Panc1 (cell line): ENCODE data around the gene SMG6. TPM values are rescaled to one million over a fixed set of nuclear protein-coding genes. Genes with fewer than 3 reads are reported as not detected.

Experiments
- ATAC-seq: fragments of 200-7000 bp; cut with Tn5 transposase; 2 replicates; pipeline ENCODE4 v1.9.1; 2020; ENCODE audit warnings: mild to moderate bottlenecking, moderate library complexity
- BruUV-seq: library from RNA; stranded (reverse); fragments of 400-500 nt; replicated peaks from 2 replicates; lab custom pipeline; 2021; lab: Mats Ljungman, UMichigan
- CTCF ChIA-PET: fragments of 300-600 bp; sonication (Branson Sonifier 250); formaldehyde crosslinking; loops from one replicate; lab custom pipeline; 2022; ENCODE audit warnings: antibody characterized with exemption; lab: Charles Lee
- POLR2A ChIA-PET: fragments of 300-600 bp; sonication (Branson Sonifier 250); formaldehyde crosslinking; loops from one replicate; lab custom pipeline; 2022; ENCODE audit warnings: antibody characterized with exemption; lab: Charles Lee
- DNase-seq: peaks from one replicate; pipeline ENCODE4 v3.0.0-alpha.2; 2010; ENCODE audit warnings: low read depth, low spot score
- H3K27ac ChIP-seq: 2 replicates; pipeline ENCODE4 v1.5.1; 2011; ENCODE audit warnings: mild to moderate bottlenecking, low read length, inconsistent platforms
- H3K27me3 ChIP-seq: fragments of 200-500 bp; sonication (Bioruptor generic); 2 replicates; pipeline ENCODE4 v1.6.0; 2014; ENCODE audit warnings: low read length, inconsistent platforms; ENCODE audit not compliant: control insufficient read depth, insufficient read depth
- H3K36me3 ChIP-seq: fragments of 200-500 bp; sonication (Bioruptor generic); 2 replicates; pipeline ENCODE4 v1.5.1; 2014; ENCODE audit warnings: inconsistent platforms, mild to moderate bottlenecking, low read length, moderate library complexity; ENCODE audit not compliant: control insufficient read depth, insufficient read depth
- H3K4me1 ChIP-seq: 2 replicates; pipeline ENCODE4 v1.5.1; 2011; ENCODE audit warnings: inconsistent platforms, mild to moderate bottlenecking, low read length, moderate library complexity; ENCODE audit not compliant: control insufficient read depth, insufficient read depth
- H3K4me3 ChIP-seq, 2 experiments: 2 replicates each; pipeline ENCODE4 v1.5.1; 2011 to 2012; ENCODE audit warnings: low read depth in 2 of 2, low read length in 2 of 2, mild to moderate bottlenecking in 2 of 2, inconsistent platforms in 1 of 2, moderate library complexity in 1 of 2
- H3K9me3 ChIP-seq: fragments of 200-500 bp; sonication (Bioruptor generic); 2 replicates; pipeline ENCODE4 v1.5.1; 2014; ENCODE audit warnings: low read depth, mild to moderate bottlenecking, inconsistent platforms, low read length, moderate library complexity; ENCODE audit not compliant: control insufficient read depth, insufficient read depth
- POLR2AphosphoS5 ChIP-seq: IDR thresholded peaks from 2 replicates; pipeline ENCODE4 v1.6.1; 2012; ENCODE audit warnings: mild to moderate bottlenecking, low read depth, low read length, moderate library complexity
- SIN3A ChIP-seq: IDR thresholded peaks from 2 replicates; pipeline ENCODE4 v1.6.1; 2012; ENCODE audit warnings: low read depth, mild to moderate bottlenecking, low read length, moderate library complexity, borderline replicate concordance; ENCODE audit not compliant: insufficient read depth
- TCF7L2 ChIP-seq: IDR thresholded peaks from 2 replicates; pipeline ENCODE4 v1.6.1; 2011; ENCODE audit warnings: mild to moderate bottlenecking, low read depth, low read length, inconsistent platforms
- in situ Hi-C: cut with HindIII; loops from 2 replicates; pipeline ENCODE4 v1.10.0; 2016; ENCODE audit warnings: low sequenced_read_pairs, low pct_unique_long_range_greater_than_20kb
- intact Hi-C: fragments of 100-400 bp; cut with micrococcal nuclease; formaldehyde crosslinking; loops from one replicate; pipeline ENCODE4 v1.10.0; 2022; ENCODE audit not compliant: unreplicated experiment
- total RNA-seq: library from RNA; stranded (reverse); gene quantifications from one replicate; pipeline ENCODE4 v1.2.1, GENCODE V29; 2021; ENCODE audit not compliant: unreplicated experiment
- TF ChIP-seq, protein P1 (sequence below): fragments of 450-650 bp; IDR thresholded peaks from 2 replicates; pipeline ENCODE4 v1.5.1; 2017; ENCODE audit warnings: mild to moderate bottlenecking
- TF ChIP-seq, protein P2 (sequence below), 2 experiments: IDR thresholded peaks; 2 replicates each; pipeline ENCODE4 v1.6.1; 2011 to 2012; ENCODE audit warnings: low read depth in 2 of 2, control low read depth in 1 of 2, low read length in 1 of 2, mild to moderate bottlenecking in 1 of 2, moderate library complexity in 1 of 2; ENCODE audit not compliant: insufficient read depth in 1 of 2

Gene SMG6
- total RNA-seq, 1 experiment from 2014 or later, result 17.8 TPM

- ChIA-PET POLR2A (no interaction called here), CTCF (no interaction called here)
- Histone ChIP-seq H3K27ac (no peak overlapping the region), H3K27me3 (no peaks in the 10 kb centered on the region), H3K36me3 (no peaks in the 10 kb centered on the region), H3K4me1 (no peaks in the 10 kb centered on the region), H3K9me3 (no peaks in the 10 kb centered on the region), H3K4me3 (no peak overlapping the region)
- in situ Hi-C loops, result no loop called here
- intact Hi-C loops, result no loop called here
- no peak for ATAC-seq
- no peak for DNase-seq
- no TSS peak for BruUV-seq
- TF ChIP-seq SIN3A (no peak), TCF7L2 (no peak), POLR2AphosphoS5 (no peak)
- TF ChIP-seq, protein P1, sequence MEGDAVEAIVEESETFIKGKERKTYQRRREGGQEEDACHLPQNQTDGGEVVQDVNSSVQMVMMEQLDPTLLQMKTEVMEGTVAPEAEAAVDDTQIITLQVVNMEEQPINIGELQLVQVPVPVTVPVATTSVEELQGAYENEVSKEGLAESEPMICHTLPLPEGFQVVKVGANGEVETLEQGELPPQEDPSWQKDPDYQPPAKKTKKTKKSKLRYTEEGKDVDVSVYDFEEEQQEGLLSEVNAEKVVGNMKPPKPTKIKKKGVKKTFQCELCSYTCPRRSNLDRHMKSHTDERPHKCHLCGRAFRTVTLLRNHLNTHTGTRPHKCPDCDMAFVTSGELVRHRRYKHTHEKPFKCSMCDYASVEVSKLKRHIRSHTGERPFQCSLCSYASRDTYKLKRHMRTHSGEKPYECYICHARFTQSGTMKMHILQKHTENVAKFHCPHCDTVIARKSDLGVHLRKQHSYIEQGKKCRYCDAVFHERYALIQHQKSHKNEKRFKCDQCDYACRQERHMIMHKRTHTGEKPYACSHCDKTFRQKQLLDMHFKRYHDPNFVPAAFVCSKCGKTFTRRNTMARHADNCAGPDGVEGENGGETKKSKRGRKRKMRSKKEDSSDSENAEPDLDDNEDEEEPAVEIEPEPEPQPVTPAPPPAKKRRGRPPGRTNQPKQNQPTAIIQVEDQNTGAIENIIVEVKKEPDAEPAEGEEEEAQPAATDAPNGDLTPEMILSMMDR, result no peak
- TF ChIP-seq, protein P2, sequence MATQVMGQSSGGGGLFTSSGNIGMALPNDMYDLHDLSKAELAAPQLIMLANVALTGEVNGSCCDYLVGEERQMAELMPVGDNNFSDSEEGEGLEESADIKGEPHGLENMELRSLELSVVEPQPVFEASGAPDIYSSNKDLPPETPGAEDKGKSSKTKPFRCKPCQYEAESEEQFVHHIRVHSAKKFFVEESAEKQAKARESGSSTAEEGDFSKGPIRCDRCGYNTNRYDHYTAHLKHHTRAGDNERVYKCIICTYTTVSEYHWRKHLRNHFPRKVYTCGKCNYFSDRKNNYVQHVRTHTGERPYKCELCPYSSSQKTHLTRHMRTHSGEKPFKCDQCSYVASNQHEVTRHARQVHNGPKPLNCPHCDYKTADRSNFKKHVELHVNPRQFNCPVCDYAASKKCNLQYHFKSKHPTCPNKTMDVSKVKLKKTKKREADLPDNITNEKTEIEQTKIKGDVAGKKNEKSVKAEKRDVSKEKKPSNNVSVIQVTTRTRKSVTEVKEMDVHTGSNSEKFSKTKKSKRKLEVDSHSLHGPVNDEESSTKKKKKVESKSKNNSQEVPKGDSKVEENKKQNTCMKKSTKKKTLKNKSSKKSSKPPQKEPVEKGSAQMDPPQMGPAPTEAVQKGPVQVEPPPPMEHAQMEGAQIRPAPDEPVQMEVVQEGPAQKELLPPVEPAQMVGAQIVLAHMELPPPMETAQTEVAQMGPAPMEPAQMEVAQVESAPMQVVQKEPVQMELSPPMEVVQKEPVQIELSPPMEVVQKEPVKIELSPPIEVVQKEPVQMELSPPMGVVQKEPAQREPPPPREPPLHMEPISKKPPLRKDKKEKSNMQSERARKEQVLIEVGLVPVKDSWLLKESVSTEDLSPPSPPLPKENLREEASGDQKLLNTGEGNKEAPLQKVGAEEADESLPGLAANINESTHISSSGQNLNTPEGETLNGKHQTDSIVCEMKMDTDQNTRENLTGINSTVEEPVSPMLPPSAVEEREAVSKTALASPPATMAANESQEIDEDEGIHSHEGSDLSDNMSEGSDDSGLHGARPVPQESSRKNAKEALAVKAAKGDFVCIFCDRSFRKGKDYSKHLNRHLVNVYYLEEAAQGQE (IDR thresholded peaks at IDR 0.05; ENCODE audit: insufficient read depth in 1 of 2, low read depth in 2 of 2, low read length in 1 of 2), result no peak
These were observed 122.2 kb downstream of the SMG6 start for GRCh38 chr17:2181206-2181896.

DNA sequence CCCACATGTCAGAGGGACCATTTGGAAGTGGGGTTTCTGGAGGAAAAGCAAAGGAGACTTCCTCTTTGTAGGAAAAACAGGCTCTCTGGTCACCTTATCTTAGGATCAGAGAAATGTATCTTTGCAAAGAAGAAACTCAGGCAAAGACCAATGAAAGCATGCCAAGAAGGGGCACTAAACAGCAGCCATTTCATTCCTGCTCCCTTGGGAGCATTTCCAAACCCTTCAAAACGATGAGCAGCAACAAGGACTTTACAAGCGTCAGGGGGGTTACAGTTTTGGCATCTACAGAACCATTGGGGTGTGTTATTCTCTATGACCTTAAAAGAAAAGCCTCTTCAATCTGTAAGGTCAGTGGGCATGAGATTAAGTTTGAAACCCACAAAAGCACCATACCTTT, 122.8 kb downstream of the SMG6 start:
- no peak for DNase-seq
- CTCF ChIA-PET, result no interaction called here
- H3K4me3 ChIP-seq, result no peak overlapping the region
- no peak for ATAC-seq
- intact Hi-C loops (no loop called here), in situ Hi-C loops (no loop called here)
- POLR2A ChIA-PET, result no interaction called here
- no peaks in the 10 kb centered on the region for H3K9me3 ChIP-seq
- H3K36me3 ChIP-seq, result no peaks in the 10 kb centered on the region
- H3K27me3 ChIP-seq, result no peaks in the 10 kb centered on the region
- no peak overlapping the region for H3K27ac ChIP-seq
- TF ChIP-seq POLR2AphosphoS5, result no peak
- no peak for TF ChIP-seq SIN3A
- TF ChIP-seq, protein P2 (IDR thresholded peaks at IDR 0.05; ENCODE audit: insufficient read depth in 1 of 2, low read depth in 2 of 2, low read length in 1 of 2), result no peak
- TF ChIP-seq TCF7L2, result no peak
- TF ChIP-seq, protein P1, result no peak
- no peaks in the 10 kb centered on the region for H3K4me1 ChIP-seq
- no TSS peak for BruUV-seq
